Stomach smooth muscle (tissue), 2 donors: ENCODE data around the gene SLC34A3.

Experiments
- H3K27ac ChIP-seq: one replicate; pipeline ENCODE4 v1.7.0; 2013; ENCODE audit warnings: mild to moderate bottlenecking, low read length, inconsistent platforms
- H3K27me3 ChIP-seq, 2 donors: one replicate each; pipeline ENCODE4 v1.7.0; 2013; ENCODE audit warnings: low read length in 2 of 2; ENCODE audit not compliant: insufficient read depth in 2 of 2, control insufficient read depth in 1 of 2
- H3K36me3 ChIP-seq, 2 donors: one replicate each; pipeline ENCODE4 v1.7.0; 2013; ENCODE audit warnings: low read length in 2 of 2; ENCODE audit not compliant: control insufficient read depth in 2 of 2, insufficient read depth in 2 of 2
- H3K4me1 ChIP-seq: one replicate; pipeline ENCODE4 v1.7.0; 2013; ENCODE audit warnings: low read length; ENCODE audit not compliant: control insufficient read depth, insufficient read depth
- H3K4me3 ChIP-seq, 2 donors: one replicate each; pipeline ENCODE4 v1.7.0; 2013; ENCODE audit warnings: low read length in 2 of 2
- H3K9ac ChIP-seq, 2 donors: one replicate each; pipeline ENCODE4 v1.7.0; 2013; ENCODE audit warnings: low read length in 2 of 2, mild to moderate bottlenecking in 1 of 2
- H3K9me3 ChIP-seq, 2 donors: one replicate each; pipeline ENCODE4 v1.7.0; 2013; ENCODE audit warnings: low read length in 2 of 2; ENCODE audit not compliant: control insufficient read depth in 2 of 2
- donor health status: healthy.
- donor health status: Pancreatic carcinoma.

The SLC34A3 gene

GRCh38 chr9:137230705-137231371 is at the start of gene SLC34A3:
Gene SLC34A3 (plus strand): TSS chr9:137230901. CDS start chr9:137231703, 802 bp downstream.
- Histone ChIP-seq H3K27ac (no peak within 1 kb of the TSS), H3K36me3 (no peaks in the 10 kb centered on the region), H3K9me3 (no peaks in the 10 kb centered on the region), H3K4me3 (no peak within 1 kb of the TSS), H3K4me1 (peaks cover 7% of the 10 kb centered on the region), H3K9ac (no peak within 1 kb of the TSS), H3K27me3 (peaks cover 50 to 57% of the 10 kb centered on the region in 2 donors)

- peaks cover 17 to 56% of the 10 kb centered on the region in 2 donors for H3K36me3 ChIP-seq
- no peak overlapping the region for H3K9ac ChIP-seq
- H3K4me3 ChIP-seq: no peak overlapping the region
- H3K27me3 ChIP-seq: no peaks in the 10 kb centered on the region
- H3K9me3 ChIP-seq: no peaks in the 10 kb centered on the region
- no peak overlapping the region for H3K27ac ChIP-seq
- peaks cover 13% of the 10 kb centered on the region for H3K4me1 ChIP-seq
Observed at GRCh38 chr9:137181680-137182079, 49.0 kb upstream of the SLC34A3 start.

- H3K27me3 ChIP-seq: no peaks in the 10 kb centered on the region
- no peak overlapping the region for H3K27ac ChIP-seq
- no peak overlapping the region for H3K9ac ChIP-seq
- H3K36me3 ChIP-seq: peaks cover 20 to 60% of the 10 kb centered on the region in 2 donors
- H3K4me1 ChIP-seq: peaks cover 24% of the 10 kb centered on the region
- H3K9me3 ChIP-seq: no peaks in the 10 kb centered on the region
- H3K4me3 ChIP-seq: no peak overlapping the region
Observed at GRCh38 chr9:137182836-137183235, 47.9 kb upstream of the SLC34A3 start.

- no peaks in the 10 kb centered on the region for H3K27me3 ChIP-seq
- peaks cover 29% of the 10 kb centered on the region for H3K4me1 ChIP-seq
- peaks cover 20 to 60% of the 10 kb centered on the region in 2 donors for H3K36me3 ChIP-seq
Observed at GRCh38 chr9:137183980-137184595, 46.6 kb upstream of the SLC34A3 start.

GRCh38 chr9:137184881-137185660 is 45.6 kb upstream of the SLC34A3 start:
- no peak overlapping the region for H3K27ac ChIP-seq
- H3K9ac ChIP-seq: no peak overlapping the region
- peaks cover 39% of the 10 kb centered on the region for H3K4me1 ChIP-seq
- no peaks in the 10 kb centered on the region for H3K27me3 ChIP-seq
- H3K36me3 ChIP-seq: peaks cover 23 to 51% of the 10 kb centered on the region in 2 donors
- H3K4me3 ChIP-seq: no peak overlapping the region
- no peaks in the 10 kb centered on the region for H3K9me3 ChIP-seq

More at GRCh38 chr9:137183980-137184595, 46.6 kb upstream of the SLC34A3 start:
- Histone ChIP-seq H3K4me3 (no peak overlapping the region), H3K9me3 (no peaks in the 10 kb centered on the region), H3K9ac (no peak overlapping the region), H3K27ac (no peak overlapping the region)

- Histone ChIP-seq H3K9ac (no peak overlapping the region), H3K27ac (no peak overlapping the region), H3K4me1 (peaks cover 46% of the 10 kb centered on the region), H3K36me3 (peaks cover 25 to 45% of the 10 kb centered on the region in 2 donors), H3K4me3 (no peak overlapping the region), H3K27me3 (no peaks in the 10 kb centered on the region), H3K9me3 (no peaks in the 10 kb centered on the region)
Observed at GRCh38 chr9:137185921-137186320, 44.8 kb upstream of the SLC34A3 start.

- no peak overlapping the region for H3K9ac ChIP-seq
- no peaks in the 10 kb centered on the region for H3K9me3 ChIP-seq
- peaks cover 50% of the 10 kb centered on the region for H3K4me1 ChIP-seq
- no peaks in the 10 kb centered on the region for H3K27me3 ChIP-seq
- peak overlapping the region; percentile 96 to 98 for H3K4me3 ChIP-seq
- H3K36me3 ChIP-seq: peaks cover 25 to 43% of the 10 kb centered on the region in 2 donors
- no peak overlapping the region for H3K27ac ChIP-seq
Observed at GRCh38 chr9:137186385-137186784, 44.3 kb upstream of the SLC34A3 start.

GRCh38 chr9:137187386-137187785 is 43.3 kb upstream of the SLC34A3 start:
- H3K27ac ChIP-seq: no peak overlapping the region
- peaks cover 25 to 40% of the 10 kb centered on the region in 2 donors for H3K36me3 ChIP-seq
- H3K27me3 ChIP-seq: no peaks in the 10 kb centered on the region
- peaks cover 55% of the 10 kb centered on the region for H3K4me1 ChIP-seq
- peak overlapping the region; percentile 96 to 98 for H3K4me3 ChIP-seq
- H3K9ac ChIP-seq: peak overlapping the region; percentile 81 to 89
- no peaks in the 10 kb centered on the region for H3K9me3 ChIP-seq

- H3K9me3 ChIP-seq: no peaks in the 10 kb centered on the region
- H3K4me1 ChIP-seq: peaks cover 55% of the 10 kb centered on the region
- H3K27me3 ChIP-seq: no peaks in the 10 kb centered on the region
- H3K9ac ChIP-seq: peak overlapping the region; percentile 81 to 89
- peak overlapping the region; percentile 84 for H3K27ac ChIP-seq
- peaks cover 23 to 33% of the 10 kb centered on the region in 2 donors for H3K36me3 ChIP-seq
- H3K4me3 ChIP-seq: peak overlapping the region; percentile 96 to 98
Observed at GRCh38 chr9:137188086-137188489, 42.6 kb upstream of the SLC34A3 start.

- no peaks in the 10 kb centered on the region for H3K9me3 ChIP-seq
- H3K9ac ChIP-seq: peak within 1 kb of the TSS; percentile 81 to 89
- peaks cover 55% of the 10 kb centered on the region for H3K4me1 ChIP-seq
- H3K36me3 ChIP-seq: peaks cover 17 to 28% of the 10 kb centered on the region in 2 donors
- peak within 1 kb of the TSS; percentile 96 to 98 for H3K4me3 ChIP-seq
- peak within 1 kb of the TSS; percentile 84 for H3K27ac ChIP-seq
- H3K27me3 ChIP-seq: no peaks in the 10 kb centered on the region
Observed at GRCh38 chr9:137188490-137189296, 42.0 kb upstream of the SLC34A3 start, which contains the start of the genes ANAPC2 and SSNA1. Gene ANAPC2 (minus strand): TSS chr9:137188560. CDS start chr9:137188532, 28 bp downstream. Gene SSNA1 (plus strand): TSS chr9:137188676. CDS start chr9:137188727, 51 bp downstream.
